Stimulated activated CD4-positive, alpha-beta T cell treated with anti-CD3 and anti-CD28 coated beads, Interleukin-12 subunit alpha, Interleukin-12 subunit beta, amount 100 ng/mL, for 48 hours (primary cell): ENCODE results near the gene TET3.

Source experiments
- DNase-seq, 3 donors: peaks; one replicate each; pipeline ENCODE4 v3.0.0-alpha.2; 2020; ENCODE audit warnings: low read depth in 2 of 3, low spot score in 1 of 3

Gene TET3

DNA sequence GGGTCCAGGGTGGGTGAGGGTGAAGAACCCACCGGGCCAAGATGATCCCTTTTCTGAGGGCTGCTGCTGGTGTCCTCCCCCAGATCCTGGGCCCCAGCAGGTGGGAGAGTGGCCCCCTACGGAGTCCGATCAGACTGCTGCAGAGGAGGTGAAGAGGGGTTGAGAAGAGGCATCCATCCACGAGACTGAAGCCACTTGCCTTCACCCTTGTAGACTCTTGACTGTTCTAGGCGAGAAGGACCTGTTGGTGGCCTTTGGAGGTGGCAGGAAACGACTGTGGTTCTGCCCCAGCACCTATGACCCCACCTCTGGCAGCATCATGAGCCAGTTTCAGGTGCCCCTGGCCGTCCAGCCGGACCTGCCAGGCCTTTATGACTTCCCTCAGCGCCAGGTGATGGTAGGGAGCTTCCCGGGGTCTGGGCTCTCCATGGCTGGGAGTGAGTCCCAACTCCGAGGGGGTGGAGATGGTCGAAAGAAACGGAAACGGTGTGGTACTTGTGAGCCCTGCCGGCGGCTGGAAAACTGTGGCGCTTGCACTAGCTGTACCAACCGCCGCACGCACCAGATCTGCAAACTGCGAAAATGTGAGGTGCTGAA, 1.5 kb downstream of the TET3 start:
- DNase-seq: no peak

DNA sequence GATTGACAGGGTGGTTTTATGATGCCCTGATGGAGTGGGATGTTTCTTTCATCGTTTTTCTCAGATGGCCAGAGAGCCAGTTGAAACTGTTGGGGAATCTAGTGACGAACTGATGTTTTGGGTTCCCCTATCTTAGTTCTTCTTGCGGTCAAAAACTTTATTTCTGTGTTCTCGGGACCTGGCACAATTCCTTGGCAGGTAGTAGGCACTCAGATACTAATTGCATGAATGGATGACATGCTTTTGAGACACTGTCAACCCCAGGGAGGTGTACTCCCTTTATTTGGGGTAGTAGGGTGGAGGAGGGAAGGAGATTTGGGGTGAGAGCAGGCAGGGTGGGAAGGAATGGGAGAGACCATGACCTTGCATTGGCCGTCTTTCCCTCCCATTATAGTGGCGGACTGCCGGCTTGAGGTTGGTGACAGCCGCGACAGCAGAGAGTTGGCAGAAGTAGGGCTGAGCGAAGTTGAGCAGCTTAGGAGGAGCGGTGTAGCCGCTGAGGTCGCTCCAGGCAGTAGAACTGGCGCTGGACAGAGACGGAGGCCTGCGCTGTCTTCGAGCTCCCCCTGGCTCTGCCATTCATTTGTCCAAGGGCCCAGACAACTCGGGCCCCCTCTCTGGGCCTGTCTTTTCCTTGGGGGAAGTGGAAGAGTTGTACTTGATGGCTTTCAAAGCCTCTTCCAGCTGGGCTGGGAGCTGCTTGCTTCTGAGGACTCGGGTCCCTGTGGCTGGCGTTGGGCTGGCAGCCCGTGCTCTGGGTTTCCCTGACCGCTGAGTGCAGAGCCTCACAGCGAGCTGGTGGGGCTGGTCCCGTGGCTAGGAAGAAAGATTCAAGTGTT, 2.6 kb downstream of the TET3 start:
- DNase-seq: no peak

DNA sequence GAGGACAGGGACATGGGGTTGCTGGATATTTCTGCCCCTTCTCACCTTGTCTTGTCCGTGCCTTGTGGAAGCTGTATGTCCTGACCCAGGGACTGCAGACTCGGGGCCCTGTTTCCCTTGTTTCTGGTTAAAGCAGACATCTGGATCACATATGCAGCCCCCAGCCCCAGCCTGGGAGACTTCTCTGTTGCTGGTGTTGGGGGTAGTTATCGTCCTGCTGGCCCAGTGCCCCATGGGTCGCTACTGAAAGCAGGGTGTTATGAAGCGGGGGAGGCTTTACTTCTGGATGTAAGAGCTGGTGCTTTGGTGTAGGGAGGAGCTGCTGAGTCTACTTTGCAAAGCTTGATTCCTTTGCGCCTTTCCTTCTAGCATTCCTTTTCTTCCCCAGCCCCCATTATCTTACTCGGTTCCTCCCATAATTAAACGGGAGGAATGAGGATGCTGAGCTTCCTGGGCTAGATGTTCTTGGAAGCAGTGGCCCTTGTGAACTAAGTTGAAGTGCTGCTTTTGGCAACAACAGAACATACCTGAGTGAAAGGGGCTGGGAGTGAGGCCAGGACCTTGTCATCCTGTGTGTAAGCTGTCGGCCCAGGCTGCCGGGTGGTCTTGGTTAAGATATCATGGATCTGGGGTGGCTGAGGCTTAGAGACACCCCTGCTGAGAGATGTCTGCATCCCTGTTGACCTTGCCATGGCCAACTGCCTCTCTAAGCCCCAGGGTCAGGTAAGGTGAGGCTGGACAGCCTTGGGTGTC, 3.4 kb downstream of the TET3 start:
- DNase-seq: no peak

DNA sequence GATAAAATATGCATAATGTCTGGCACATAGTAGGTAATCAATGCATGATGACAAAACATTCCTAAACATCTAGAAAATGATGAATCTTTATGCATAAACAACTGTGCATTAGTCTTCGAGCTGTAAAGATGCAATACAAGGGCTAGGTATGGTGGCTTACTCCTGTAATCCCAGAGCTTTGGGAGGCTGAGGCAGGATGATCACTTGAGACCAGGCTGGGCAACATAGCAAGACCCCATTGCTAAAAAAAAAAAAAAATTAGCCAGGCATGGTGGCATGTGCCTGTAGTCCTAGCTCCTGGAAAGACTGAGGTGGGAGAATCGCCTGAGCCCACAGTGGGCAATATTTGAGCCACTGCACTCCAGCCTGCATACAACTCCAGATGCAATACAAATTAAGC, 5.3 kb downstream of the TET3 start:
- DNase-seq: no peak

DNA sequence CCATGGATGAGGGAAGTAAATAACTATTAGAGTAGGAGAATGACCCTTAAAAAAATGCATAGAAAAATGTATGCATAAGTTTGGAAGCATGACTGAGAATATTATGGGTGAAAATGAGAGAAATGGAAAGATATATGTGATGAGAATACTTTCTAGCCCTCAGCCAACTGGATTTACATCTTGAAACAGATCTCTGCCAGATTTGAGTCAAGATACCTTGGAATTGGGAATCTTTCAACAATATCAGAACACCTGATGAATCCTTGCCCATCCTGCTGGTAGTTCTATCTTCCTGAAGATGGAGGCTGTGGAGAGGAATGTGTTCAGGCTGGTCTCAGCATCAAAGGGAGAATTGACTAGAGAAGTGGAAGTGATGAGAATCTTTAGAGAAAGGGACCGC, 5.8 kb downstream of the TET3 start:
- no peak for DNase-seq

DNA sequence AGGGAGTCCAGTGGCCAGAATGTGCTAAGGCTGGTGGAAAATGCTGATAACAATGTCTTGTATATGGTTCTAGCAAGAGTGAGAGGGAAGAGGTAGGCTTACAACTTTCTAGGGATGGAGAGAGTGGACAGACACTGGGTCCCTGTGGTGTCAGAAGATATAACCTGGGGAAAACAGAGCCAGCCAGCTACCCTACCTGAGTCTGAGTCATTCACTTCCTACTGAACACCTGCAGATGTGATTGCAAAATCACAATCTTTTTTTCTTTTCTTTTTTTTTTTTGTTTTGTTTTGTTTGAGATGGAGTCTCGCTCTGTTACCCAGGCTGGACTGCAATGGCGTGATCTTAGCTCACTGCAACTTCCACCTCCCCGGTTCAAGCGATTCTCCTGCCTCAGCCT, 7.3 kb downstream of the TET3 start:
- no peak for DNase-seq

DNA sequence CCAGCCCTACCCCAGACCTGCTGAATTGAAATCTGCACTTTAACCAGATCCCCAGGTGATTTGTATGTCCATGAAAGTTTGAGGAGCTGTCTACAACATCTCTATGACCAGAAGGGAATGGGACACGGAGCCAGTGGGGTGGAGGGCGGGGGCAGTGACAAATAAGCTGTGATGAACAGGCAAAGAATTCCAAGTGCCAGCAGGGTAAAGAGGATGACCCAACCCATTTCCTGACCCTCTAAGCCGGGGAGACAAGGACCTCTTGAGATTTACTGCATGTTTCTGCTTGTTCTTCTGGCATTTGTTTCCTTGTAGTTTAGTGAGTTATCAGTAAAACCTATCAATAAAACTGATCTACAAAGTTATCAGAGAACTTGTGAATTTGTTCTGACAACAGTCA, 8.7 kb downstream of the TET3 start:
- no peak for DNase-seq

DNA sequence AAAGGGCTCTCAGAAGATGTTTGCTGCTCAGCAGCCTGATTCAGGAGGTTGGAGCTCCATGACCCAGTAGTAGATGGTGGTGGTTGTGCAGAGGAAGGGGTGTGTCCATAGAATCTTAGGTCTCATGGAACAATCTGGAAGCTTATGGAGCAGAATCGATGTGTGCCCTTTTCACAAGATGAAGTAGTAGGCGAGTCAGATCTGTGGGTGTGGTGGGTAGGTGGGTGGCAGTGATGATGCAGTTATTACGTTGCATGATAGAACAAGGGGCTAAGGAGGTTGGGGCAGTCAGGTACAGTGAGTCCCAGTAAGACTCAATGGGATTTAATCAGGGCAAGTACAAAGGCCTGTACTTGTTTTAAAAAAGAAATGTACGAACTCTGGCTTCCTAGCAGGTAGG, 9.1 kb downstream of the TET3 start:
- DNase-seq: no peak

DNA sequence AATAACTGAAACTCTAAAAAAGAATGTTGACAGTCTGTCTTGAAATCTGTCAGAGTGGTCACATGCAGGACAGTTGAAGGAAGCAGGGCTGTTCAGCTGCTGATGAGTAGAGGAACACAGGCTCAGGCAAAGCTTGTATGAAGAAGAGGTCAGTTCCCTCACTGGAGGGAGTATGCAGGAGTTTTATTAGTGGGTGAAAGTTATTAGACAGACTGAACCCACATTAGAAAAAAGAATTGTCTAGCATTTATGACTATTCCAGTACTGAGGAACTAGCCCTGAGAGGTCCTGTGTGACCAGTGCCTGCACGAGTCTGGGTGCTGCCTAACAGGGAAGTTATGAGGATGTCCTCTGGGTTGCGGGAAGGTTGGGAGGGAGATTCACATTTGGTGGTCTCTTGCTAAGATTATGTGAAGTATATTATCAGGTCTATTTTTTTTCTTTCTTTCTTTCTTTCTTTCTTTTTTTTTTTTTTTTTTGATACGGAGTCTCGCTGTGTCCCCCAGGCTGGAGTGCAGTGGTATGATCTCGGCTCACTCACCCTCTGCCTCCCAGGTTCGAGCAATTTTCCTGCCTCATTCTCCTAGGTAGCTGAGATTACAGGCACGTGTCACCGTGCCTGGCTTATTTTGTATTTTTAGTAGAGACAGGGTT, 9.6 kb downstream of the TET3 start:
- no peak for DNase-seq

DNA sequence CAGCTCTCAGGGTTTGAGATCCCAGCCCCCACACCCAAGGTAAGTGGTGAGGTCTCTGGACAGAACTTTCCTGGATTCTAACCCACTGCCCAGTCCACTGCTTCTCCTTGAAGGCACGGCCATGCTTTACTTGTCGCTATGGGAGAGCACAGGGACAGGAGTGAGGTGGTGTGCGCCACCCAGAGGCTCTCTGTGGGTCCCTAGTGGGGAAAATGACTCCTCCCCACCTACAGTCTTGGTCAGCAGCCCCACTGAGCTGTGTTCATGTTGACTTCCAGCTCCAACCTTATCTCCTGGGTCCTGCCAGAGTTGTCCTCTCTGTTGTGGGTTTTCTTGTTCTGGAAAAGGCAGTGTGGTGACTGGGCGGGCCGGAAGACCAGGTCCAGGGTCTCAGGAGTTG, 11.1 kb downstream of the TET3 start:
- DNase-seq: no peak

DNA sequence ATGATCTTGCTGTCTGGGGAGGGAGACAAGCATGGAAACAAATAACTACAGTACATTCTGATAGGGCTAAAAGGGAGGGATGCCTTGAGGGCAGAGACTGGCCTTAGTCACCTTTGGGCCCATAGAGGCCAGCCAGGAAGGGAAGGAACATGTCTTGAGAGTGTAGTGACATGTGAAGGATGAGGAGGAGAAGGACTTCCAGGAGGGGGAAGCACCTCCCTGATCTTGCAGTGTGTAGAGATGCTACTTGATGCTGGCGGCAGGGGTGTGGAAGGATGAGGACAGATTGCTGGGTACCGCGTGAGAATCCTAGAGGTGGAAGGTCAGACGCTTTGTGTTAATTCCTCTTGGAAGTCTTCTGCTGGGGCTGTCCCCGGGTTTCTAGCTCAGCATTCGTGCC, 13.1 kb downstream of the TET3 start:
- DNase-seq: no peak

DNA sequence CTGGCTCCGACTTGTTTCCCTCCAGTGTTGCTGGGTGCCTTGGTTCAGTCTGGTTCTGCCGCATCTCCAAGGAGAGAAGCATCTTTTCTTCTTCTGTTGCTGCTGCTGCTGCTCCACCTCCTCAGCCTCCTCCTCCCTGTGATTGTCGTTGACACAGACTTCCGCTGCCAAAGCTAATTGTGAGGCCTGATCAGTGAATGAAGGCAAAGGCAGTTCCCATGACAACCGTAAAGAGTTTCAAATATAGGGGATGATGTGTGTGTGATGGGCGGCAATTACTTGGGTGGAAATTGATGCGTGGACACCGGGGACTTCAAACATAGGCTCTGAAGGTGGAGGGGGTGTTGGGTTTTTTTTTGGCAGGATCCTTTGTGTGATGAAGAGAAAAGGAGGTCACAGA, 13.7 kb downstream of the TET3 start:
- no peak for DNase-seq

DNA sequence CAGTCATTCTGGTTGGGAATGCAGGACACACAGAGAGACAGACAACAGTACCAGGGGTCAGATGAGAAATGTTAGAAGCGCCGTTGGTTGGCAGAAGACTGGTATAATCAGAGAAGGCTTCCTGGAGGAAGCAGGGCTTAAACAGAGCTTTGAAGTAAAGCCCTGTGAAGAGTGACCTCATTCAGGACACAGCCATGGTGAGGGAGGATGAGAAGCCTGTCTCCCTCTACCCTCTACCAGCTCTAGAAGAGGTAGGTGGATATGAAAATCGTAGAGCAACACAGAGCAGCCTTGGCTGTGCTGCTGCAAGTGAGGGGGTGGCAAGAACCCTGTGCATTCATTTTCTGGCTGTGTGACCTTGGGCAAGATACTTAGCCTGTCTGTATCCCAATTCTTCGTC, 14.2 kb downstream of the TET3 start:
- no peak for DNase-seq

DNA sequence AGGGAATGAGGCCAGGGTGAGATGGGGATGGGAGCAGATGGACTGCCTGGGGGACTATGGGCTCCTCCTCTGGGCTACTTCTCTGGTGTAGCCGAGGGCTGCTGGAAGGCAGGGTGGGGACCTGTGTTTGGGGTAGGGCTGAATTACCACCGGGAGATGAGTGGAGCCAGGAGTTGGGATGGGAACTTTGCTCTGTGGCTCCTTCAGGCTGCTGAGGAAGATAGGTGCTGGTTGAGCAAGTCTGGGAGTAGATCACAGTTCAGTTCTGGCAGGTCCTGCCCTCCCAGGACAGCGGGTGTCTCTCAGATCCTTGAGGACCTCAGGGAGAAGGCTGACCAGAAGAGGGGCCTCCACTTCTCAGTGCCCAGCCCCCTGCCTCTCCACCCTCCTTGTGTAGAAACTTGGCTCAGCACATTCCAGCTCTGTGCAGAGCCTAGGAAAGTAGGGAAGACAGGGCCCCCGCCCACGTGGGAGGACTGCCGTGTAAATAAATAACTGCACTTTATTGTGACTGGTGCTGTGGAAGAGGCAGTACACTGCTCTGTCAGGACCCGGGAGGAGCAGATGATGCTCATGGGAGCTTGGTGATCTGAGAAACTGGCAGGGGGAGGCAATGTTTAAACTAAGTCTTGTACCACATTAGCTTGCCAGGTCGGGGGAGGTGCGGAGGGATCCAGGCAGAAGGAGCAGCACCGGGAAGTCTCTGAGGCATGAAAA, 15.3 kb downstream of the TET3 start:
- DNase-seq: no peak

DNA sequence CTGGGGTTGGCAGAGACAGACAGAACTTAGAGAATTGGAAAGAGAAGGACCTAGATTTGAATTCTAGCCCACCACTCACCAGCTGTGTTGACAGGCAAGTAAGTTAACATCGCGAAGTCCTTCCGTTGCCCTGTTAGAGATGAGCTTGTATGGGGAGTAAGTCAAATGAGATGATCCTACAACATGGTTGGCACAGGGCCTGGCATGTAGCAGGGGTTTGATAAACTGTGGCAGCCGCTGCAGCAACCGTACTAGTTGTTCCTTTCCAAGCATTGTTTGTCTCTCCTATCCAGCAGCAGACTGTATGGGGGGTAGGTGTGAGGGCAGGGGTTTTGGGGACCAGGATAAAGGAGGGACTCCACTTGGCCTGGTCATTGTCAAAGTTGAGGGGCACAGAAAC, 16.0 kb downstream of the TET3 start:
- DNase-seq: no peak

DNA sequence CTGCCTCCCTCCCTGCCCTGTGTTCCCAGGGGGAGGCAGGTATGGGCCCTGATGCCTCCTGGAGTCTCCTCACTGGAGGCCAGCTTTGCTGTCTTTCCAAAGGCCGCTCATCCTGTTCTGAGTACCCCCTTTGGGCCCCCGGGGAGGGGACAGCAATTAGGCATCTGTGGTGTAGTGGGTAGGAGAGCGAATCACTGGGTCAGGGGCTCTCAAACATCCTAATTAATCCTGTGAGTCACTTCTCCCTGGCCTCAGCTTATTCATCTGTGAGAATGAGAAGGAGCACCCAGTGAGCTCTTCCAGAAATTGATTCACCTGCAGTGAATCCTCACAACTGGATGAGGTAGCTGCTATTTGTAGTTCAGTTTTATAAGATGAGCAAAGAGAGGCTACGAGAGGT, 16.4 kb downstream of the TET3 start:
- DNase-seq: no peak

DNA sequence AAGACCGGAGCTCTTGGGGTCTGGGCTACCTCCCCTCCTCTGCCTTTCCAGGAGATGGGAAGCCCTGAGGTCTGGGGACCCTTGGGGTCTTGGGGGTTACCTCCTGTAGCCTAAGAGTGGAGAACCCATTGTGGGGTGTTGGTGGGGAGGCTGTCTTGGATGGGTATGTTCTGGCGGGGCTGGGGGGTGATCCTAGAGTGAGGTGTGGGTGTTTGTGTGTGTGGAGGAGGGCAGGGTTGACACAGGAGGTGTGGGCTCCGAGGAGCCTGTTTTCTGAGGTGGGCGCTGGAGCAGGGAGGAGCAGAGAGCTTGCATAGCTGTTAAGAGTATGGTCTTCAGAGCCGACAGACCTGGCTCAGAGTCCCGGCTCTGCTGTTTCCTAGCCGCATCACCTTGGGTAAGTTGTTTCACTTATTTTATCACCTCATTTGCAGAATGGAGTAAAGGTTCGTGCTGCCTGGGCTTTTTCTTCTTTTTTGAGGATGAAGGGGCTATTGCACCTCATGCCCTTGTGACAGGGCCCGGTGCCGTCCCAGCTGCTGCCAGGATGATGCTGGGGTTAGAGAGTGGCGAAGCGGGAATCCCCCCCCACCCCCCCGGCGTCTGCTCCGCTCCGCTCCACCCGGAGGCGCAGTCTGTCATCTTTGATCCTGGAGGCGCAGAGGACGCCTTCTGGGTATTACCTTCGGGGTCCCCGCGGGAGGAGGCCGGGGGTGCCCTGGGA, 17.2 kb downstream of the TET3 start:
- no peak for DNase-seq

DNA sequence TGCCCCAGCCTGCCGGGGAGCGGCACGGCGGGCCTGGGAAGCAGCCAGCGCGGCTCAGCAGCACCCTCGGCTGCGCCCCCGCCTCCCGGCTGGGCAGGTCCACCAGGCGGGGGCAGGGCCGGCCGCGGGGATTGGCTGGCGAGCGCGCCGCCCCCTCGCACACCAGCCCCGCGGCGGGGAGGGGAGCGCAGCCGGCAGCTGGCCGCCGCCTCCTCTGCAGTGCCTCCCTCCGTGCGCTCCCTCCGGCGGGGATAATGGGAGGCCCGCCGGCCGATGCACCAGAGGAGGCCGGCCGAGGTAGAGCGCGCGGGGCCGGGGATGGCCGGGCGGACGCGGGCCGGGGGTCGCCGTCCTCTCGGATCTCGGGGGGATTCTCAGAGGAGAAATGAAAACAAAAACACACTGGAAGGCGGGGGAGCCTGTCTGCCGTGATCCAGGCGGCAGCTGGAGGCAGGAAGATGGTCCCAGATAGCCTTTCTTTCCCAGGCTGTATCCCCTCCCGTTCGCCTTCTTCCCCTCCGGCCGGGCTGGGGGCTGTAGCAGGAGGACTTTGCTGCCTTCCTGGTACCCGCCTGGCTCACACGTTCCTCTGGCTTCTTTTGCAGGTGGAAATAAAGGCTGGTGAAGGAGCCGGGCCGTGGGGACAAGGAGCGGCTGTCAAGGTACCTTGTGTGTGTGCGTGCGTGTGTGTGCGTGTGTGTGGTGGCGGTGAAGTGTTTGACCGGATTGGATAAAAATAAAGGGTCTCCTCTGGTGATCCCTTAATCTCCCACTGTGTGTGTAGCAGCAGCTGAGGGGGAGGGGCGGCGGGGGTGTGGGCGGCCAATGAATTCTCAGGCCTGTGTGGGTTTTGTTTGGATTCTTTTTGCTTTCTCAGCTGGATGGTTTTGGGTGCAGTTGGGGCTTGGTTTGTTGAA, 18.1 kb downstream of the TET3 start:
- DNase-seq: peak in 1 of 3 donors; percentile 78

DNA sequence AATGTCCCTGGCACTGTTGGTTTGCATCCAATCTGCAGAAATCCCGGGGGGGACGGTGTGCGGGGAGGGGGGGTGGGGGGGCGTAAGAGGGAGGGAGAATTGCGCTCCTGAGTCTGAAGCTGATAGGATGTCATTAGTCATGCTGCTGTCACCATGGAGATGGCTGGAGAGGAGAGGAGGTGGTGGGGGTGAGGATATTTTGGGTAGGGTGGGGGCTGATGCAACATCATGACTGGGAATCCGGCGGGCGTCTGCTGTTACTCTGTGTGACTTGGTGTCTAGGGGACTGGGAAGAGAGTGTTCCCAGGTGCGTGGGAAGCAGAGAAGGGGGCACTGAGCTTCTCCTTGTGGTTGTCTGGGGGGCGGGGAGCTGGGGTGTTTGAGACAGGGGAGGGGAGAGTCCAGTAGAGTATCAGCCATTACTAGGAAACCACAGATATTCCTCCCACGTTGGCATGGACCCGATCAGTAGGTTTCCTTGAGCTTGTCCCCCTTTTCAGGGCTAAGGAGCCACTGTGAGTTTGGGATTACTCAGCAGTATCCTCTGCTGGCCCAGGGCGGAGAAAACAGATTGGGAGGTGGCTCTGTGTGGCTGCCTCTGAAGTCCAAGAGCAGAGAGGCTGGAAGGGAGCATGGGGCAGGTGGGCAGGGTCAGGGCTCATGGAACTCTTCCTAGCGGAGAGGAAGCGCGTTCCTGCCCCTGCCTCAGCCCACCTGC, 18.9 kb downstream of the TET3 start:
- DNase-seq: no peak
